HEK293 (cell line): ENCODE data around the gene TEF.

Experiments
- CTCF ChIA-PET: fragments of 350-600 bp; formaldehyde crosslinking; extraction: SDS; loops from one replicate; lab custom pipeline; 2021; ENCODE audit warnings: antibody characterized with exemption; lab: Yijun Ruan, JAX
- POLR2A ChIA-PET: fragments of 300-600 bp; formaldehyde crosslinking; extraction: SDS; loops from one replicate; lab custom pipeline; 2020; ENCODE audit warnings: antibody characterized with exemption, inconsistent platforms; lab: Yijun Ruan, JAX
- H3K27ac ChIP-seq: fragments of 200-500 bp; sonication (Bioruptor generic); 2 replicates; pipeline ENCODE4 v1.5.1; 2014; ENCODE audit warnings: low read depth, low read length, control low read depth, inconsistent platforms; ENCODE audit errors: extremely low read depth
- H3K36me3 ChIP-seq, 2 experiments: fragments of 200-500 bp in 1 of 2; sonication (Bioruptor generic) in 1 of 2; 1 replicate in 1 of 2; 2 replicates in 1 of 2; pipeline ENCODE4 v1.5.1; 2014 to 2017; ENCODE audit warnings: inconsistent platforms in 2 of 2, low read length in 2 of 2; ENCODE audit not compliant: control insufficient read depth in 2 of 2, insufficient read depth in 1 of 2
- H3K4me1 ChIP-seq: fragments of 200-500 bp; sonication (Bioruptor generic); 2 replicates; pipeline ENCODE4 v1.5.1; 2014; ENCODE audit warnings: mild to moderate bottlenecking, low read length, inconsistent platforms; ENCODE audit not compliant: control insufficient read depth, insufficient read depth
- H3K4me3 ChIP-seq: 2 replicates; pipeline ENCODE4 v1.5.1; 2011; ENCODE audit warnings: low read depth, mild to moderate bottlenecking, control low read depth, low read length, moderate library complexity
- H3K9me3 ChIP-seq: fragments of 200-500 bp; sonication (Bioruptor generic); 2 replicates; pipeline ENCODE4 v1.5.1; 2014; ENCODE audit warnings: low read depth, low read length, inconsistent platforms; ENCODE audit not compliant: control insufficient read depth, insufficient read depth
- EGR2 ChIP-seq: fragments of 450-650 bp; formaldehyde crosslinking; IDR thresholded peaks from 2 replicates; pipeline ENCODE4 v1.5.1; 2016; ENCODE audit warnings: low read depth, missing biosample characterization, missing genetic modification characterization
- GLI4 ChIP-seq: fragments of 450-650 bp; formaldehyde crosslinking; IDR thresholded peaks from 2 replicates; pipeline ENCODE4 v1.5.1; 2016; ENCODE audit warnings: missing biosample characterization, missing genetic modification characterization
- OSR2 ChIP-seq: fragments of 450-650 bp; formaldehyde crosslinking; IDR thresholded peaks from 2 replicates; pipeline ENCODE4 v1.5.1; 2016; ENCODE audit warnings: missing biosample characterization, missing genetic modification characterization
- SP2 ChIP-seq: fragments of 450-650 bp; formaldehyde crosslinking; IDR thresholded peaks from 2 replicates; pipeline ENCODE4 v1.5.1; 2016; ENCODE audit warnings: missing biosample characterization, missing genetic modification characterization
- ZBTB17 ChIP-seq: fragments of 450-650 bp; formaldehyde crosslinking; IDR thresholded peaks from 2 replicates; pipeline ENCODE4 v1.5.1; 2016; ENCODE audit warnings: missing biosample characterization, missing genetic modification characterization
- ZBTB20 ChIP-seq: fragments of 450-650 bp; formaldehyde crosslinking; IDR thresholded peaks from 2 replicates; pipeline ENCODE4 v1.5.1; 2016; ENCODE audit warnings: missing biosample characterization, missing genetic modification characterization
- ZFP37 ChIP-seq: fragments of 450-650 bp; formaldehyde crosslinking; IDR thresholded peaks from 2 replicates; pipeline ENCODE4 v1.5.1; 2016; ENCODE audit warnings: missing biosample characterization, missing genetic modification characterization
- ZNF112 ChIP-seq: fragments of 450-650 bp; formaldehyde crosslinking; IDR thresholded peaks from 2 replicates; pipeline ENCODE4 v1.5.0; 2017; ENCODE audit warnings: missing biosample characterization, missing genetic modification characterization
- ZNF121 ChIP-seq: fragments of 450-650 bp; formaldehyde crosslinking; IDR thresholded peaks from 2 replicates; pipeline ENCODE4 v1.5.1; 2016; ENCODE audit warnings: missing biosample characterization, missing genetic modification characterization
- ZNF239 ChIP-seq: fragments of 450-650 bp; formaldehyde crosslinking; IDR thresholded peaks from 2 replicates; pipeline ENCODE4 v1.5.1; 2016; ENCODE audit warnings: missing biosample characterization, missing genetic modification characterization
- ZNF341 ChIP-seq: fragments of 450-650 bp; formaldehyde crosslinking; IDR thresholded peaks from 2 replicates; pipeline ENCODE4; 2016; ENCODE audit warnings: low read depth, missing biosample characterization, missing genetic modification characterization
- ZNF398 ChIP-seq: fragments of 450-650 bp; formaldehyde crosslinking; IDR thresholded peaks from 2 replicates; pipeline ENCODE4 v1.5.1; 2017; ENCODE audit warnings: missing biosample characterization, missing genetic modification characterization
- ZNF488 ChIP-seq: fragments of 450-650 bp; formaldehyde crosslinking; IDR thresholded peaks from 2 replicates; pipeline ENCODE4 v1.5.1; 2016; ENCODE audit warnings: missing biosample characterization, missing genetic modification characterization
- ZNF514 ChIP-seq: fragments of 450-650 bp; formaldehyde crosslinking; IDR thresholded peaks from 2 replicates; pipeline ENCODE4 v1.5.1; 2016; ENCODE audit warnings: missing biosample characterization, missing genetic modification characterization
- ZNF654 ChIP-seq: fragments of 450-650 bp; formaldehyde crosslinking; IDR thresholded peaks from 2 replicates; pipeline ENCODE4 v1.5.1; 2016; ENCODE audit warnings: low read depth, missing biosample characterization, missing genetic modification characterization
- ZNF704 ChIP-seq: fragments of 450-650 bp; formaldehyde crosslinking; IDR thresholded peaks from 2 replicates; pipeline ENCODE4 v1.5.1; 2016; ENCODE audit warnings: missing biosample characterization, missing genetic modification characterization
- ZNF843 ChIP-seq: fragments of 450-650 bp; formaldehyde crosslinking; IDR thresholded peaks from 2 replicates; pipeline ENCODE4 v1.5.1; 2016; ENCODE audit warnings: missing biosample characterization, missing genetic modification characterization

The TEF gene

GRCh38 chr22:41411021-41411851, 29.5 kb downstream of the TEF start:
- TF ChIP-seq ZNF341 (peak; percentile 95), EGR2 (tag by site-specific recombination) (0 out of 2 replicates have a peak, but pooled peaks have one; percentile 4), ZBTB17 (peak; percentile 62), ZNF121 (tag by site-specific recombination) (0 out of 2 replicates have a peak, but pooled peaks have one; percentile 1), ZNF514 (tag by site-specific recombination) (no peak)
- H3K36me3 ChIP-seq: peaks cover 0 to 5% of the 10 kb centered on the region in 2 experiments; a peak in 1 of 3 replicates
- POLR2A ChIA-PET: interaction anchor here (0.6 to 0.9 kb wide), 4 partner anchors 91 to 178 kb away, joined by 3 to 5 read pairs (median 4); partner anchors contain the start of gene PMM1
- H3K4me3 ChIP-seq: no peak overlapping the region
- peak overlapping the region; percentile 21; the same call in 1 of the 2 replicates for H3K27ac ChIP-seq
- H3K4me1 ChIP-seq: peaks cover 6% of the 10 kb centered on the region; the same call in 1 of the 2 replicates
- CTCF ChIA-PET: interaction anchor here (0.6 to 3.2 kb wide), 6 partner anchors 9 to 116 kb away, joined by 3 to 23 read pairs (median 4); no protein-coding TSS in a partner anchor
- no peaks in the 10 kb centered on the region for H3K9me3 ChIP-seq

- no peak overlapping the region for H3K4me3 ChIP-seq
- H3K27ac ChIP-seq: no peak overlapping the region
- no peaks in the 10 kb centered on the region for H3K9me3 ChIP-seq
- CTCF ChIA-PET: interaction anchor here (1.2 kb wide), 1 partner anchor 117 kb away, joined by 5 read pairs; no protein-coding TSS in a partner anchor
- TF ChIP-seq ZNF398 (tag by site-specific recombination) (no peak), ZNF488 (tag by site-specific recombination) (no peak), ZBTB20 (tag by site-specific recombination) (no peak), ZNF239 (tag by site-specific recombination) (no peak), GLI4 (no peak), ZFP37 (tag by site-specific recombination) (no peak), ZNF121 (tag by site-specific recombination) (no peak), ZNF843 (no peak), ZNF654 (no peak), ZNF112 (tag by site-specific recombination) (no peak), ZNF704 (tag by site-specific recombination) (no peak), OSR2 (tag by site-specific recombination) (no peak), SP2 (no peak)
- peaks cover 6% of the 10 kb centered on the region; the same call in 1 of the 2 replicates for H3K4me1 ChIP-seq
- peaks cover 0 to 5% of the 10 kb centered on the region in 2 experiments; a peak in 2 of 3 replicates for H3K36me3 ChIP-seq
- POLR2A ChIA-PET: interaction anchor here (5.4 kb wide), 1 partner anchor 31 kb away, joined by 36 read pairs; the partner anchor contains the start of gene TOB2
Observed at GRCh38 chr22:41415554-41415953, 33.8 kb downstream of the TEF start.
